NB4 (cell line): ENCODE data around the gene FYCO1.

Source experiments
- DNase-seq: peaks from one replicate; pipeline ENCODE4 v3.0.0; 2010; ENCODE audit warnings: low read depth
- H3K4me3 ChIP-seq: one replicate; pipeline ENCODE4 v1.5.1; 2011; ENCODE audit warnings: mild to moderate bottlenecking, low read depth, low read length, moderate library complexity
- CTCF ChIP-seq: IDR thresholded peaks from one replicate; pipeline ENCODE4 v1.5.1; 2012; ENCODE audit warnings: low read depth, low read length
- MAX ChIP-seq: IDR thresholded peaks from 2 replicates; pipeline ENCODE4 v1.6.1; 2011; ENCODE audit warnings: low read depth, low read length
- MYC ChIP-seq: IDR thresholded peaks from 2 replicates; pipeline ENCODE4 v1.6.1; 2011; ENCODE audit warnings: low read depth, low read length
- POLR2A ChIP-seq: IDR thresholded peaks from 2 replicates; pipeline ENCODE4 v1.6.1; 2011; ENCODE audit warnings: mild to moderate bottlenecking; ENCODE audit not compliant: insufficient read length; ENCODE audit errors: extremely low read depth

FYCO1 gene

DNA sequence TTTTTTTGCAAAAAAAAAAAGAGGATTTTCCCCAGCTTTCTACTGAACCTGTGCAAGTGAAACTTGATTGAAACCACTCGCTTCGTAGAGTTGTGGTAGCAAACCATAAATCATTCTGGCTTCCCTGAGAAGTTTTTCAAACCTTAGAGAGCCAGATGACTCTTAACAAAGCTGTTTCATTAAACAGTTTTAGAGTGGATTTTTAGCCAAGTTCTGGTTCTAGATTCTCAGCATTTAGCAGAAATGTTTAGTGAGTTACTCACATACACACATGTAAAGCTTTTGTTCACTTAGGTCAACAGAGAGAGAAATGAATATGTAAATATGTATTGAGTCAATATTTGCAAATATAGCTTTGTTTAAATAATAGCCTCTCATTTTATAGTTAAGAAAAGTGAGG is 127.4 kb downstream of the FYCO1 start:
- no peak overlapping the region for H3K4me3 ChIP-seq
- no peak for TF ChIP-seq MYC
- no peak for TF ChIP-seq POLR2A
- no peak for TF ChIP-seq CTCF
- TF ChIP-seq MAX: no peak
- no peak for DNase-seq
